NCI-H2171 (cell line): ENCODE measurements around the gene PGC.

Source experiments
- DNase-seq: peaks from one replicate; lab custom pipeline; 2025; lab: John Stamatoyannopoulos, UW

PGC gene

GRCh38 chr6:41746107-41746506 lies 1.1 kb downstream of the PGC start:
- DNase-seq, result no peak

GRCh38 chr6:41744236-41744787 lies 2.9 kb downstream of the PGC start:
- DNase-seq, result no peak

GRCh38 chr6:41743406-41744235 lies 3.6 kb downstream of the PGC start:
- DNase-seq, result no peak

GRCh38 chr6:41741625-41742490 lies 5.3 kb downstream of the PGC start:
- DNase-seq, result no peak

- DNase-seq, result no peak
Observed at GRCh38 chr6:41740366-41741162, 6.6 kb downstream of the PGC start.

- DNase-seq, result no peak
Observed at GRCh38 chr6:41739041-41739440, 8.2 kb downstream of the PGC start.

GRCh38 chr6:41737591-41738130 lies 9.5 kb downstream of the PGC start:
- DNase-seq, result no peak

- no peak for DNase-seq
Observed at GRCh38 chr6:41736800-41737555, 10.2 kb downstream of the PGC start.

- DNase-seq, result no peak
Observed at GRCh38 chr6:41736186-41736733, 10.9 kb downstream of the PGC start.

- peak; percentile 87 for DNase-seq
Observed at GRCh38 chr6:41735427-41736185, 11.6 kb downstream of the PGC start, which contains the start of gene TFEB. TFEB (minus strand) TSS chr6:41735608; CDS start chr6:41691213, 44,395 bp downstream.

GRCh38 chr6:41734666-41735426 lies 12.4 kb downstream of the PGC start:
- no peak for DNase-seq

- DNase-seq, result peak; percentile 67
Observed at GRCh38 chr6:41733707-41734665, 13.2 kb downstream of the PGC start.

GRCh38 chr6:41733360-41733706 lies 13.9 kb downstream of the PGC start:
- DNase-seq, result no peak

GRCh38 chr6:41732591-41733359 lies 14.4 kb downstream of the PGC start:
- no peak for DNase-seq

- DNase-seq, result no peak
Observed at GRCh38 chr6:41732149-41732548, 15.0 kb downstream of the PGC start.

- no peak for DNase-seq
Observed at GRCh38 chr6:41731561-41732086, 15.6 kb downstream of the PGC start.
